ENCODE data around the gene RPE65. TPM values are rescaled to one million over a fixed set of nuclear protein-coding genes. Genes with fewer than 3 reads are reported as not detected.

Gene RPE65
- total RNA-seq: not detected in 2 replicates

DNA sequence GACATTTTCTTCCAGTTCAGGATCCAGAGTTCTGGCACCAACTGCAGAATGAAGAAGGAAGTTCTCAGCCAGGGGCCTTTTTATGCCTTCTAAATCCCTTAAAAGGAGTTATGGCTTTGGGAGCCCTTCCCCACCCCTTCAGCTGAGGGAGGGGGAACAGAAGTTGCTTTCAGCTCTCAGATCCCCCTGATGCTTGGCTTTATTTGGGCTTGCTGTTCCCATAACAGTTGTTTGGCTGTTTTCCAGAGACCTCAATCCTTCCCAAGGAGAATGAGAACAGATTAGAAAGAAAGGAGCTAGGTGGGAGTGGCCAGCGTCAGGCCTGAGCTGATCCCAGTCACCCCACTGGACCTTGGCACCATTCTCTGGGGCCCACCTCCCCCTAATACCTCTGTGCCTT, at the start of gene RPE65:
RPE65 (minus strand) TSS at position 54 of the 400 bp plus-strand sequence; CDS start at position 5, 49 bp downstream.

DNA sequence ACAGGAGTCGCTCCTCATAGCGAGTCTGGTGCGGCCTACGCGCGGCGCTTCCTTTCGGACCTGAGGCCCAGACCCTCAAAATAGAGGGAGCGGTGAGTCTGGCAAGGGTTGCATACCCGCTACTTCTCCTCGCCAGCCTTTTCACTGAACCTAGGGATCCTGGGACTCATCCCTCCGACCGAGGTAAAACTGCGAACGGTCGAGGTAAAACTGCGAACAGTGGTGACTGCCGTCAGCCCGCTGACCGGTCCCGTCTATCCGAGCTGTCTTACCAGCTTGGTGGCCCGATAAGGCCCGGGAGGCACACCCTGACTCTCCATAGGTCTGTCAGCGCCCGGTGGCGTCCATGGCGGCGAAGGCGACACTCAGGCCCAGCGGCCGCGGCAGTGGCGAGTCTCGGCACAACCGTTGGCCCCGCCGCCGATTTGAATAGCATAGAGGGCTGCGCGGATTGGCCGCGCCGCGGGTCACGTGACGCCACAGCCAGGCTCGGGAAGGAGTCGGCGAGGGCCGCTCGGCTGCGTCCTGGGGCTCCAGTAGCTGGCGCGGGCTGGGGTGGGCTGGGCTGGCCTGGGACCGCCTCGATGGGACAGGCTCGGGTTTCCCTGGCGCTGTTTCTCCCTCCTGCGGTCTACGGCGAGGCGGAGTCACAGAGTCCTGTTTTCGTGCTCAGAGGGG, 47.1 kb upstream of the RPE65 start, which contains the start of gene DEPDC1:
DEPDC1 (minus strand) TSS at position 403 of the 678 bp plus-strand sequence; CDS start at position 320, 83 bp downstream.

Other genes with a start within 250 kb of the RPE65 start
- 65.8 and 78.1 TPM in 2 replicates for gene WLS, start 217.4 kb downstream of the RPE65 start, total RNA-seq
- 24.8 and 28.8 TPM in 2 replicates for gene DEPDC1, start 47.1 kb upstream of the RPE65 start, total RNA-seq

Data from mammary microvascular endothelial cell (primary cell).